Stimulated activated CD4-positive, alpha-beta T cell treated with anti-CD3 and anti-CD28 coated beads, TNF-alpha, amount 100 ng/mL, for 24 hours (primary cell): Measurements from ENCODE around the gene TPT1.
A peak's percentile ranks its signal among the peaks of the same experiment; 100 is the strongest.
"Not testable (repeated sequence)": the region's sequence is repeated elsewhere in the genome, so short reads cannot be mapped to it uniquely, and the experiment has no call there.

Experiments used
- DNase-seq, 3 experiments: peaks; one replicate each; pipeline ENCODE4 v3.0.0-alpha.2; 2020; ENCODE audit warnings: low read depth in 3 of 3

The TPT1 gene

GRCh38 chr13:45302507-45302906 is 38.5 kb downstream of the TPT1 start:
- no peak for DNase-seq

GRCh38 chr13:45301263-45301662 is 39.7 kb downstream of the TPT1 start:
- DNase-seq, result no peak

DNA sequence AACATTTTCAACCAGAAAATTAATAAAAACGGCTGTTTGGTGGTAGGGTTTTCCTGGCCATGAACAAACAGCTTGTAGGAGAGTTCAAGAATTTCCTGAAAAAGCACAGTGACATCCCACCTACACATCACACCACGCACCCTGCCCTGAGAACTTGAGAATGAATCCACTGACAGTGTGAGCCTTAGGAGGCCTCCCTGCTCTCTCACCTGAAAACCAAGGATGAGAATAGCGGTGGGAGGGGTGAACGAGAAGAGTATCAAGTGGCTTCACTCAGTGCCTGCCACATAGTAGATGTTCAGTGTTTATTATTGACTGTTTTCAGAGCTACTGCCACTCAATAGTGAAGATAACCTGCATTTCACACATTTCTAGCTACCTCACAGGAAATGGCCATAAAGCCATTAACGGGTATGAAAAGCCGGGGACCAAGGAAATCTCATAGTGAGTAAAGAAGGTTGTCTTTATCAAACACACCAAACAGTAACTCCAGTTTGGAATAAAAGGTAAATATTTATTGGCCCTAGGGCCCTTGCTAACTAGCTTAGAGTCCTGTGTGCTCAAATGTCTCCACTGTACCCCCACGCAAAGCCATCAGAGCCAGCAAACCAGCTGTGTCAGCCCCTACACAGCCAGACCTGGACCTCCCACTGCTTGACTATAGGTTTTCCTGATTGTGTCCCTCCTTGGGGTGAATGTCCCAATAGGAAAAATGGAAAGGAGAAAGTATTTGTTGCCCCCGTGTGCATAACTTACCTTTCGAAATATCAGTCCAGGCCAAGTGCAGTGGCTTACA is 40.6 kb downstream of the TPT1 start:
- DNase-seq, result no peak

- DNase-seq, result no peak
Measured at GRCh38 chr13:45299194-45299593, 41.8 kb downstream of the TPT1 start.

GRCh38 chr13:45298550-45298949 is 42.4 kb downstream of the TPT1 start:
- DNase-seq, result not testable (repeated sequence)

- no peak for DNase-seq
Measured at GRCh38 chr13:45298206-45298505, 42.8 kb downstream of the TPT1 start.

DNA sequence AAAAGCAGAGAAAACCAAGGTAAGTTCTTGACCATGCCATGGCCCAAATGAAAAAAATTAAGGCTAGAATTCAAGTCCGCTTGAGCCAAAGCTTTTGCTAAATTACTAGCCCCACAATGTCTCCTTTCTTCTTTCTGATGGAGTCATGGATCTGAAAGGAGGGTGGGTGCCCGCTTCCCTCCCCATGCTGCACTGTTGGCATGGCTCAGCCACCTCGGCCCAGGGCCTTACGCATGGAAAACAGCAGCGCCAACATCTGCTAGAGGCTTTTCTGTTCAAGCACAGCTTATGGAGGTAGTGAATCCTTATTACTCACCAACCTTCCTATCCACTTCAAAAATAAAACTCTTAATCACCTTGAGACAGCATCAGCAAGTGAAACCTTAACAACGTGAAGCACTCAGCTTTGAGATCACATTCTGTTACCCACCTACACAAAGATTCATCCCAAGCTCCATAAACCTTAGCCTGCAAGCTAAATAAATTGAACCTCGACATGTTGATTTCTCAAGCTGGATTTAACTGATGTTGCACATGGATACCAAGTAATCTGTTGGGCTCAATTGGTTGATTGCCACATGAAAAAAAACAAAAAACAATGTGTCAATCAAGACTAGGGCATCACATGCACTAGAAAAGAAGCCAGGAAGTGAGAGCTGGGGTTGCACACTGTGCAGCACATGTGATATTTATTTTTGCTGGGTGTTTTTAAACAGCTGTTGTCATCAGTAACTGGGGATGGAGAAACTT is 43.4 kb downstream of the TPT1 start:
- peak in 1 of 3 experiments; percentile 21 for DNase-seq

- DNase-seq, result no peak
Measured at GRCh38 chr13:45296259-45296658, 44.7 kb downstream of the TPT1 start.

DNA sequence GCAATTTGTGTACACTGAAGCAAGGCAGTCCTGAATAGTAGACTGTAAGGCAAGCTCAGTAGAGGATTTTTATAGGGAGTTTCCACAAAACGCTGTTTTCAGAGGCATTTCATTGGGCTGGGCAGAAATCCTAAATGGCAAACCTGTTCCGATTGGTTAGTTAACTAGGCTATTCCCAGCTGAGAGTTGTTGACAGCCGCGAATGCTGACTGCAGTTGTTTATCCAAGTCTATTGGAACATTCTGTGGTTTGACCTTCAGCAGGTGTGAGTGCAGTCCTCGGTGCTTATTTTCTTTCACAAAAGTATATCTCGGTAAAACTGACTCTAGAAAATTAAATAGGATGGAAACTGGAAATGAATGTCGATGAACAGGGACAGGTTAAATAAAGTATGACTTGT is 45.4 kb downstream of the TPT1 start:
- DNase-seq, result no peak

DNA sequence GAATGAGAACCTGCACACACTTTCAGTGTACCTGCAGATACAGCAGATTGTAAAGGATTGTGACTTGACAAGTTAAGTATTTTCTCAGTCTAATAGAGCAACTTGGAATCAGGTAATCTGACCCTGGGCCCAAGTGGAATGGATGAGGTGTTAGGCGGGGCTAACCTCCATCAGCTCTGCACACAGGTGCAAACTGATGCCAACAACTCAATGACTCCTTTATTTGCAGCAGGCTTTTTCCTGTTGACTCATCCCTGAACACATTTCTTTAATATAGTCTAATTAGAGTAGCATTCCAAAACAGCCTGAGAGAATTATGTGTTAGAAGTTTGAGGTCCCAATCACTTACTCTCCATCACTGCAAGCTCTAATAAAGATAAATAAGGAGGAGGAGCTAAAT is 48.8 kb downstream of the TPT1 start:
- DNase-seq, result no peak

GRCh38 chr13:45289936-45290563 is 50.9 kb downstream of the TPT1 start:
- no peak for DNase-seq
